SK-N-MC (cell line): Measurements from ENCODE around the gene DACT3.

Experiments
- EZH2 ChIP-seq: fragments of 200-600 bp; sonication (generic); IDR thresholded peaks from one replicate; pipeline ENCODE4 v1.6.1; 2017; ENCODE audit warnings: antibody characterized with exemption
- POLR2AphosphoS5 ChIP-seq: IDR thresholded peaks from 2 replicates; pipeline ENCODE4 v1.6.1; 2012; ENCODE audit warnings: mild to moderate bottlenecking, low read depth, low read length, borderline replicate concordance

DNA sequence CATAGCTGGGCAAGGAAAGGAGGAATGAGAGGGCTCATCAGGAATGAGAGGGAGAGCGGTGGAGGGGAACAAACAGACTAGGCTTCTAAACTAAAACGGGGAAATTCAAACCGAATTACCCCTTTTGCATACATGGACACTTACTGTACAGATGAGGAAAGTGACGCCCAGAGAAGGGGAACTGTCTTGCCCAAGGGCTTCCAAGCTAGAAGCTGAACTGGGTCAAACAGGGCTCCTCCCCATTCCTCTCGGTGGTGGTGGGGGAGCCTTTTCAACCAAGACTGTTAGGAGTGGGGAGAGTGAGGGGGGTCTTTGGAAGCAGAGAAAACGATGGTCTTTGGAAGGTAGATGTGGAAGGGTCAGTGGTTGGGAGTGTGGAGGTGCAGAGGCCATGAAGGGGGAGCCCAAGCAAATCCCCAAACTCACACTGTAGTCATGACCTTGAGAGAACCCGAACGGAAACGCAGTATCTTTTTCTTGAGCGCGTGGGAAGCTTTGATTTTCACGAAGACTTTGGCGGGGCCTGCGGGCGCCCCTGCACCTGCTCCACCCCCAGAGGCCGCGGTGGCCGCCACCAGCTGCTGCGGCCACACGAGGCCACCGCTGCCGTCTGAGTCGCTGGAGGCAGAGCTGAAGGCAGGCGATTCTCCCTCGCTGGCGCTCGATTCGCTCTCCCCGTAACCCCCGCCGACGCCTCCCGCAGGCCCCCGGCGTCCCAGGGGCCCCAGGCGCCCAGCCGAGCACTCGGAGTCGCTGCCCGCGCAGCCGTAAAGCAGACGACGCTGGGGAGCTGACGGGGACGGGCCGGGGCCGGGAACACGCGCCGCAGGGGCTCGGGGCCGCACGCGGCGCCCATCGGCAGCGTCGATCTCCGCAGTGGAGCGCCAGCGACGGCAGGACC is 12.7 kb downstream of the DACT3 start:
- TF ChIP-seq EZH2 (no peak), POLR2AphosphoS5 (no peak)
